ENCODE data around the gene IREB2. TPM values are rescaled to one million over a fixed set of nuclear protein-coding genes. Genes with fewer than 3 reads are reported as not detected.
A peak's percentile ranks its signal among the peaks of the same experiment; 100 is the strongest.

The IREB2 gene
- total and polyA plus RNA-seq, 12 donors, result 11.8 to 148 (median 86.7) TPM

GRCh38 chr15:78438619-78439285 is 736 bp downstream of the IREB2 start:
- WGBS, 4 donors, result 0 to 1% (median 0%) methylated on average over 11 to 23 of the region's 23 CpGs
- H3K27me3 ChIP-seq, result no peaks in the 10 kb centered on the region
- H3K4me1 ChIP-seq (replicated peaks in 1 of 2), result peaks cover 48 to 56% of the 10 kb centered on the region in 2 donors
- H3K27ac ChIP-seq, result peak overlapping the region; percentile 83 to 98 (median 92)
- H3K36me3 ChIP-seq (replicated peaks in 1 of 2), result peaks cover 0 to 24% of the 10 kb centered on the region in 2 donors
- TF ChIP-seq POLR2A (IDR thresholded peaks at IDR 0.05) (peak in 1 of 2 donors; percentile 13), CTCF (IDR thresholded peaks at IDR 0.05) (peak in 1 of 6 experiments; percentile 13)
- intact Hi-C loops (cut with DNase I), result loop anchor here in 1 of 2 donors (5.0 kb wide), 1 partner anchor 44 kb away; no protein-coding TSS in a partner anchor
- DNase-seq, result peak in 4 of 7 donors; percentile 31 to 65 (median 48)
- peak overlapping the region; percentile 86 to 100 (median 98) for H3K4me3 ChIP-seq
- H3K9me3 ChIP-seq (replicated peaks in 1 of 3), result no peaks in the 10 kb centered on the region

GRCh38 chr15:78440375-78441373 is 2.7 kb downstream of the IREB2 start:
- WGBS, 4 donors, result 51 to 61% (median 55%) methylated on average over 3 of the region's 3 CpGs
- TF ChIP-seq POLR2A (IDR thresholded peaks at IDR 0.05) (no peak), CTCF (IDR thresholded peaks at IDR 0.05) (no peak)
- Histone ChIP-seq H3K4me1 (replicated peaks in 1 of 2) (peaks cover 48 to 74% of the 10 kb centered on the region in 2 donors), H3K27ac (peak overlapping the region in 4 of 5 donors; percentile 46 to 92 (median 54)), H3K4me3 (peak overlapping the region in 1 of 4 donors; percentile 11), H3K27me3 (no peaks in the 10 kb centered on the region), H3K36me3 (replicated peaks in 1 of 2) (peaks cover 0 to 37% of the 10 kb centered on the region in 2 donors), H3K9me3 (replicated peaks in 1 of 3) (no peaks in the 10 kb centered on the region)
- intact Hi-C loops (cut with DNase I), result no loop called here
- DNase-seq, result no peak

GRCh38 chr15:78444255-78444654 is 6.2 kb downstream of the IREB2 start:
- no peak for DNase-seq
- peak overlapping the region in 2 of 5 donors; percentile 17 to 27 for H3K27ac ChIP-seq
- peaks cover 59 to 93% of the 10 kb centered on the region in 2 donors for H3K4me1 ChIP-seq (replicated peaks in 1 of 2)
- intact Hi-C loops (cut with DNase I), result no loop called here
- H3K4me3 ChIP-seq, result no peak overlapping the region
- TF ChIP-seq CTCF (IDR thresholded peaks at IDR 0.05) (no peak), POLR2A (IDR thresholded peaks at IDR 0.05) (no peak)
- WGBS, 4 donors, result 74 to 83% (median 80%) methylated on average over 1 of the region's 1 CpG
- H3K27me3 ChIP-seq, result no peaks in the 10 kb centered on the region
- no peaks in the 10 kb centered on the region for H3K9me3 ChIP-seq (replicated peaks in 1 of 3)
- H3K36me3 ChIP-seq (replicated peaks in 1 of 2), result peaks cover 0 to 47% of the 10 kb centered on the region in 2 donors

GRCh38 chr15:78445875-78446274 is 7.9 kb downstream of the IREB2 start:
- Histone ChIP-seq H3K4me1 (replicated peaks in 1 of 2) (peaks cover 56 to 89% of the 10 kb centered on the region in 2 donors), H3K36me3 (replicated peaks in 1 of 2) (peaks cover 0 to 34% of the 10 kb centered on the region in 2 donors), H3K4me3 (no peak overlapping the region), H3K27me3 (no peaks in the 10 kb centered on the region), H3K27ac (peak overlapping the region in 3 of 5 donors; percentile 56 to 85 (median 59)), H3K9me3 (replicated peaks in 1 of 3) (no peaks in the 10 kb centered on the region)
- no peak for TF ChIP-seq POLR2A (IDR thresholded peaks at IDR 0.05)
- no peak for TF ChIP-seq CTCF (IDR thresholded peaks at IDR 0.05)
- no peak for DNase-seq
- intact Hi-C loops (cut with DNase I), result no loop called here
- 93 to 100% (median 97%) methylated on average over 2 of the region's 2 CpGs for WGBS, 4 donors

Data from adrenal gland (tissue), 12 donors.